MM.1S (cell line): Measurements from ENCODE around the gene NCBP2.

Source experiments
- CTCF ChIP-seq: fragments of 300-600 bp; sonication (generic); IDR thresholded peaks from 2 replicates; pipeline ENCODE4 v1.5.1; 2016; ENCODE audit warnings: antibody characterized with exemption, low read length, mixed read lengths
- EZH2 ChIP-seq: fragments of 300-600 bp; sonication (generic); optimal IDR thresholded peaks from 2 replicates; pipeline ENCODE3; 2017; ENCODE audit warnings: low read depth, mild to moderate bottlenecking, antibody characterized with exemption, low read length, mixed read lengths

- TF ChIP-seq CTCF, result no peak
- TF ChIP-seq EZH2, result no peak
Observed at GRCh38 chr3:196971094-196971698, 28.9 kb upstream of the NCBP2 start.
